ENCODE data around the gene AMIGO1.

GRCh38 chr1:109542657-109543056, 33.1 kb upstream of the AMIGO1 start:
- TF ChIP-seq POLR2A (IDR thresholded peaks at IDR 0.05) = no peak
- TF ChIP-seq CTCF (IDR thresholded peaks at IDR 0.05) = no peak
- TF ChIP-seq EP300 (IDR thresholded peaks at IDR 0.05) = no peak
- no peak for TF ChIP-seq POLR2AphosphoS5 (IDR thresholded peaks at IDR 0.05)
